GM18505 (cell line): ENCODE results near the gene PLXNA1.

ENCODE experiments used
- ATAC-seq: cut with Tn5 transposase; IDR thresholded peaks from one replicate; pipeline ENCODE4 v1.9.1; 2021; ENCODE audit not compliant: unreplicated experiment
- POLR2A ChIP-seq: IDR thresholded peaks from 4 replicates; pipeline ENCODE4 v1.6.1; 2011; ENCODE audit warnings: borderline replicate concordance; ENCODE audit not compliant: insufficient read depth, insufficient read length; ENCODE audit errors: extremely low read depth

Gene PLXNA1

DNA sequence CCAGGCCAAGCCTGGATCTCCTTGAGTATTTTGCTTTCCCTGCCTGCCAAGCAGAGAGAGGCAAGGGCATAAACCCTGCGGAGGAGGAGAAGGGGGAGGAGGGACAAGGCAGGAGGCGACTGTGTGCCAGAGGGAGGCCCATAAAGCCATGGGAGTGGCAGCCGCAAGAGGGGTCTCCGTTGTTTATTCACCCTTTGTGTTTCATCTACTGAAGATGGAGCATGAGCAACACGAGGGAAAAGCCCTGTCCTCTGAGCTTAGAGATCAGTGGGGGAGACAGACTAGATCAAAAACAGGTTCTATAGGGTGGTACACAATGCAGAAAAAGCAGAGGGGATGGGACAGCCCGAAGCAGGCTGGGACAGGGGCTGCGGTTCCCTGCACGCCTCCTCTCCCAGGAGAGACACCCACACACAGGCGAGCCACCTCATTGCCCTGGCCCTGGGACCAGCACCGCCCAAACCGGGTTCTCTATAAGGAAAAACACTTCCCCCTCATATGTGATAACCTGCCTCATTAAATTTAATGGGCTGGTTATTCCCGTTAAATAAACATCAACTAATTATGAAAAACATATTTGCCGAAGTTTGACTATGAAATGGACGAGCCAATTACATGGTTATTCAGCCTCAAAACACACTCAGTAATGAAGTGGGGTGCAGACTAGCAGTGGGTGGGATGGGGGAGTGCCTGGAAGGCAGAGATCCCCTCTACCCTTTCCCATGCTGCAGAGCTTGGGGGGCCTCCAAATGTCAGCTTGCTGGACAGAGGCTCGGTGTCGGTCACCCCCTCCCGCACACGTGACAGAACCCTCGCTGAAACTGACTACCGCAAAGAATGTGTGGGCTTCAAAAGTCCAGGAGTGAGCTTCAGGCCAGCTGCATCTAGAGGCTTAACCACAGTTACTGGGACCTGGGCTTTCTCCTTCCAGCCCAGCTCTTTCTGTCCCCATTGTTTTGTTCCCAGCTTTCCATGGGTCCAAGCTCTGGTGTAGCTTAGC is 14.2 kb upstream of the PLXNA1 start:
- TF ChIP-seq POLR2A = no peak
- no peak for ATAC-seq

DNA sequence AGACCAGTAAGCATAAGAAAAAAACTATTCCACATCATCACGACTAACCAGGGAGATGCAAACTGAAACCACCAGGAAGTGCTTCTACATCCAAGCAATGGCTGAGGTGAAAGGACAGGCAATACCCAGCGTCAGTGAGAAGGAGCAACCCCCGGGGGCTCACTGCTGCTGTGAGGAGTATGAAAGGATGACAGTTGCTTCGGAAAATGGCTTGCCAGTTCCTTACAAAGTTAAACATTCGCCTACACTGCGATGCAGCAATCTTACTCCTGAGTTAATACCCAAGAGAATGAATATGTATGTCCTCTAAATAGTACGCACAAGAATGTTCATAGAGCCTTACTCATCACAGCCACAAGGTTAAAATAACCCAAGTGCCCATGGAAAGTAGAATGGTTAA is 13.3 kb upstream of the PLXNA1 start:
- ATAC-seq = no peak
- TF ChIP-seq POLR2A = no peak

DNA sequence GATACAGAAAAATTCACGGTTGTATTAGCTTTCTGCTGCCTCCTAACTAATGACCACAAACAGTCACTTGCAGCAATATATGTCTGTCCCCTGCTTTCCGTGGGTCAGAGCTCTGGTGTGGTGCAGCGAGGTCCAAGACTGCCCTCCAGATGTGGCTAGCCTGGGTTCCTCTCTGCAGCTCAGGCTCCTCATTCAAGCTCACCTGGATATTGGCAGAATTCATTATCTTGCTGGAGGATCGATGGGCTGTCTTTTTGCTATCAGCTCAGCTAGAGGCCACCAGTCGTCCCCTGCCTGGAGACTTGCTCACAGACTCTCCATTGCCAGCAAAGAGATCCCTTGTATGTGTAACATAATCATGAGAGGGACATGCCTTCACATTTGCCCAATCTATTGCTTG is 12.8 kb upstream of the PLXNA1 start:
- no peak for TF ChIP-seq POLR2A
- no peak for ATAC-seq

GRCh38 chr3:126970921-126971320 is 12.0 kb upstream of the PLXNA1 start:
- no peak for ATAC-seq
- no peak for TF ChIP-seq POLR2A

GRCh38 chr3:126971891-126972351 is 11.0 kb upstream of the PLXNA1 start:
- no peak for ATAC-seq
- no peak for TF ChIP-seq POLR2A

DNA sequence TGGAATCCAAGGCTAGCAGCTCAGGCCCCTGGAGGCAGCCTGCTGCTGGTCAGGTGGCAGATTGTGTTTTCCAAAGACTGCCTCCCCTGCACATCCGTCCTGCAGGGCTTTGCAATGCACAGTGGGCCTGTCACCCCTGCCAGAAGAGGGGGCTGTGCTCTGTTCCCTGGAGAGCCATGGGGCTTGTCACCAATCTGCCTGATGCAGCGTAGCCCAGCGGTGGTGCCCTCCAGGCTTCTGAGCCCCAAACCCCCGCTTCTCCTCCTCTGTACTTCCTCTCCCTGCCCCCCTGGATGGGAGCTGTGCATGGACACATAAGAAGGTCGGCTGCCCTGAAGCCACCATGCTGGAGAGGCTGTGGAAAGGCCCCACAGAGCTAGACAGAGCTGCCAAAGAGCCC is 10.0 kb upstream of the PLXNA1 start:
- TF ChIP-seq POLR2A = no peak
- ATAC-seq = no peak

- ATAC-seq = no peak
Observed at GRCh38 chr3:126973814-126974213, 9.1 kb upstream of the PLXNA1 start.

GRCh38 chr3:126974756-126975155 is 8.2 kb upstream of the PLXNA1 start:
- ATAC-seq = no peak
- TF ChIP-seq POLR2A = no peak

More at GRCh38 chr3:126973814-126974213, 9.1 kb upstream of the PLXNA1 start:
- no peak for TF ChIP-seq POLR2A

DNA sequence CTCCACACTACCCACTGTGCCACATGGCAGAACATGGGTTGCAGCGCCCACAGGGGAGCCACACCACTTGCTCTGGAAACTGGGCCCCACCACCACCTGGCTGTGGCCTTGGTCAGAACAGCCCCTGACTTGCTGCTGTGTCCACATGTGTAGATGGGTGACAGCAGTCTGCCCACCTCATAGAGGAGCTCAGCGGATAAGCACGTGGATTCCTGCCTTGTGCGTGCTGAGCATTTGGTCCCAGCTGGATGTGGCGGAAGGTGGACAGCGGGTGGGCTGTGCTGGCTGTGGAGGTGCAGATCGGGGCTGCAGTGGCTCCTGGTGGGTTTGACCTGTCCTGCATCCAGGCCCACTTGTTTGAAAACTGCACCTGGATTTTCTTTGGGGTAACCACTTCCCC is 6.0 kb upstream of the PLXNA1 start:
- ATAC-seq = no peak

DNA sequence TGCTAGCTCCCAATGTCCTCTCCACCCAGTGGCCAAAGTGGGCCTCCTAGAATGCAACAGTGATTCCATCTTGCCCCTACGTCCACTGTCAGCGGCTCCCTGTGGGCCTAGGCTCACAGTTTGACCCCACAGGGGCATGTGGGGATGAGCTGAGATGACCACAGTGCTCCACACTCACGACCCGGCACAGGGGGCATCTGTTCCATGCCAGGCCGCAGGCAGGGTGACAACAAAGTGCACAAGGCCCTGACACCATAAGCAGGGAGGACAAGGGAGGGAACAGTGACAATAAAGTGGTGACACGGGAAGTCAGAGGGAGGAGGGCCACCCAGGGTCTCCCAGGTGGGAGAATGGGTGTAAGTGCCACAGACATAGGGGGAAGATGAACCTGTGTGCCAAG is 5.1 kb upstream of the PLXNA1 start:
- ATAC-seq = no peak
- TF ChIP-seq POLR2A = no peak

More for the DNA sequence above, 6.0 kb upstream of the PLXNA1 start:
- no peak for TF ChIP-seq POLR2A

DNA sequence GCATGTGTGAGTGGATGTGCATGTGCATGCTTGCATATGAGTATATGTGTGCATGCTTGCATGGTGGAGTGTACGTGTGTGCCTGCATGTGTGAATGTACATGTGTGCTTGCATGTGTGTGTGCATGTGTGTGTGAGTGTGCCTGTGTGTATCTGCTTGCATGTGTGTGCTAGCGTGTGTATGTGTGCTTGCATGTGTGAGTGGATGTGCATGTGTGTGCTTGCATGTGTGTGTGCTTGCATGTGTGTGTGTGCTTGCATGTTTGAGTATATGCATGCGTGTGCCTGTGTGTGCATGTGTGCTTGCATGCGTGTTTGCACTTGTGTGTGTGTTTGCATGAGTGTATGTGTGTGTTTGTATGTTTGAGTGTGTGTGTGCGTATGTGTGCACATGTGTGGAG is 4.6 kb upstream of the PLXNA1 start:
- no peak for TF ChIP-seq POLR2A
- ATAC-seq = no peak

DNA sequence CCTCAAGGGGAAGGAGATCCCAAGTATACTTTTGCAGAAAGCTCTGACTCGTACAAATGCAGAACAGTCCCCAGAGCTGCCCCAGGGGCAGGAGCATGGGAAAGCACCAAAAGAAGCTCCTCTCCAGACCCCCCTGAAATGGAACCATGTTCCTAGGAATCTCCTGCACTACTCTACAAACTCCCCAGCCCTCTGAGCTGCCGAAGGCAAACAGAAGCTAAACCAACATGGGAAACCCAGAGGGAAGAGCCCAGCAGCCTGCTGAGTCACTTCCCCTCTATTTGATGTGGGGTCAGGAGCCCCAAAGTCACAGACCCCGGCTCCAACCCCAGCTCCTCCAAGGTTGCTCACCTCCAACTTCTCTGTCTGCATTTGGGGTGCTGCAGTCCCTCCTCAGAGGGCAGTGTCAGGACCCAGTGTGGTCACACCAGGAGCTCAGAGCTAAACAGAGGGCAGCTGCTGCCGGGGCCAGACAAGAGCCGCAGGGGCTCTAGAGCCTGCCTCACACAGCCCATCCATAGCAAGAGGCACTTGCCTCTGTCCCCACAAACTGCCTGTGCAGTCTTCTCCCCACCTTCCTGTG is 3.8 kb upstream of the PLXNA1 start:
- no peak for ATAC-seq
- TF ChIP-seq POLR2A = no peak

DNA sequence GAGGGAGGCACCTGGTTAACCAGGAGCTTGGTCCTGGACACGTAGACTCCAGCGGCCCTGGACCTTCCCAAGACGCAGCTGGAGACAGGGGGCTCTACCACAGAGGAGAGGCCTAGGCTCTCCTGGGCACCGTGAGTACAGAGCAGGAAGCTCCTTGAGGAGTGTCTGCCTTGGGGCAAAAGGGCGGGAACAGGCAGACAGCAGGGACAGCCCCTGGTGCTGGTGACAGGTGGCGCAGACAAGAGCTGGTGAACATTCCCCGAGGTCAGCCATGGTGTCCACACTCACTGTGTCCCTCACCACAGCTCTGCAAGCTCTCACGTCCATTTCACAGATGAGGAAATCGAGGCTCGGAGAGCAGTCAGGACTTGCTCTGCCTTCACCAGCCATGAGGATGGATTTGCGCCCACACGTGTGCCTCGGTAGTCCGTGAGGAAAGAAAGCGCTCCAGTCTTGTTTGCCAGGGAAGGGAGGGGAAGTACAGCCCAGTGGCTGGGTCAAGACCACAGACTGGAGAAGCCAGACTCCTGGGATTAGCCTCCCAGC is 2.6 kb upstream of the PLXNA1 start:
- no peak for TF ChIP-seq POLR2A
- no peak for ATAC-seq

DNA sequence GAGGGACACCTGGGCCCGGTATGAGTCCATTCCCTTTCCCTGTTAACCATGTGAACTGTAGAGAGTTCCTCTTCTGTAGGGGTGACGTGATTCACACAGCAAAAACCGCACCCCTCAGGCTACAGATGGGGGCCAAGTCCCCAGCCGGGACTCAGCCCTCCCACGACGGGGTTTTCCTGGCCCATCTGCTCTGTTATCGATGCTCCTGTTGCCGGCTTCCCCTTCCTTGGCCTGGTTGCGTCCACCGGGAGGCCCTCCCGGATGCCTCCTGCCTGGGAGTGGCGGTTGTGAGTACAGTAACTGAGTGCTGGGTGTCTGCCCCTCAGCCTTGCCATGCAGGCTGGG is 817 bp upstream of the PLXNA1 start:
- ATAC-seq = peak; percentile 32
- TF ChIP-seq POLR2A = no peak

GRCh38 chr3:126983276-126983652 is 349 bp downstream of the PLXNA1 start:
- peak; percentile 7 for ATAC-seq
- TF ChIP-seq POLR2A = no peak
